Spleen (tissue), 11 donors: ENCODE data around the gene FKBP15. TPM values are rescaled to one million over a fixed set of nuclear protein-coding genes. Genes with fewer than 3 reads are reported as not detected.
"Not testable (repeated sequence)": the region's sequence is repeated elsewhere in the genome, so short reads cannot be mapped to it uniquely, and the experiment has no call there.

Experiments used
- DNase-seq: peaks from one replicate; pipeline ENCODE4 v3.0.0-alpha.2; 2020
- H3K27ac ChIP-seq, 8 donors: fragments of 200-600 bp; sonication (generic) in 7 of 8; 1 replicate in 4 of 8; 2 replicates in 4 of 8; pipeline versions ENCODE4 v1.5.0 to v1.8.0; 2016 to 2021; ENCODE audit warnings: inconsistent platforms in 4 of 8, mild to moderate bottlenecking in 4 of 8, moderate library complexity in 1 of 8
- H3K27me3 ChIP-seq, 7 donors: fragments of 200-600 bp; sonication (generic) in 6 of 7; replicated peaks in 1 of 7; 1 replicate in 4 of 7; 2 replicates in 3 of 7; pipeline versions ENCODE4 v1.5.0 to v1.8.0; 2016 to 2021; ENCODE audit warnings: inconsistent platforms in 3 of 7, mild to moderate bottlenecking in 1 of 7
- H3K36me3 ChIP-seq, 6 donors: fragments of 200-600 bp; sonication (generic) in 5 of 6; 1 replicate in 4 of 6; 2 replicates in 2 of 6; pipeline versions ENCODE4 v1.5.0 to v1.8.0; 2016 to 2021; ENCODE audit warnings: inconsistent platforms in 2 of 6
- H3K4me1 ChIP-seq, 6 donors: fragments of 200-600 bp; sonication (generic) in 5 of 6; 1 replicate in 3 of 6; 2 replicates in 3 of 6; pipeline versions ENCODE4 v1.5.0 to v1.8.0; 2016 to 2021; ENCODE audit warnings: inconsistent platforms in 3 of 6
- H3K4me3 ChIP-seq, 8 donors: fragments of 200-600 bp; sonication (generic) in 7 of 8; 1 replicate in 4 of 8; 2 replicates in 4 of 8; pipeline versions ENCODE4 v1.5.0 to v1.8.0; 2016 to 2021; ENCODE audit warnings: inconsistent platforms in 4 of 8, mild to moderate bottlenecking in 4 of 8, moderate library complexity in 2 of 8
- H3K9me3 ChIP-seq, 8 donors: fragments of 200-600 bp; sonication (generic) in 7 of 8; 1 replicate in 4 of 8; 2 replicates in 4 of 8; pipeline versions ENCODE4 v1.5.0 to v1.8.0; 2016 to 2021; ENCODE audit warnings: inconsistent platforms in 4 of 8
- CTCF ChIP-seq, 11 experiments: fragments of 200-600 bp in 7 of 11; fragments of 450-650 bp in 4 of 11; sonication (generic) in 4 of 11; IDR thresholded peaks in 8 of 11; conservative IDR thresholded peaks in 3 of 11; 1 replicate in 7 of 11; 2 replicates in 4 of 11; pipeline versions ENCODE4 v1.4.0 to v1.8.0; 2016 to 2021; ENCODE audit warnings: antibody characterized with exemption in 11 of 11, inconsistent platforms in 4 of 11, mild to moderate bottlenecking in 1 of 11
- POLR2A ChIP-seq, 3 donors: fragments of 450-650 bp; IDR thresholded peaks; one replicate each; pipeline ENCODE4 v1.5.1; 2017; ENCODE audit warnings: antibody characterized with exemption in 3 of 3, mild to moderate bottlenecking in 1 of 3
- POLR2AphosphoS5 ChIP-seq, 3 donors: sonication (generic); formaldehyde crosslinking; IDR thresholded peaks; one replicate each; pipeline ENCODE4 v1.5.1; 2017; ENCODE audit warnings: antibody characterized with exemption in 3 of 3
- WGBS, 5 donors: extraction: QIAGEN DNeasy Blood & Tissue Kit in 3 of 5; methylation state at CpG; one replicate each; pipeline versions ENCODE4 v1.1.5 to v1.1.7; 2013 to 2018; 5-methylcytosine and 5-hydroxymethylcytosine counted together
- intact Hi-C: fragments of 100-400 bp; cut with DNase I; formaldehyde crosslinking; loops from one replicate; pipeline ENCODE4 v1.15.0; 2023; ENCODE audit warnings: low total_unique reads
- polyA plus RNA-seq, 3 donors: library from polyadenylated mRNA; stranded (reverse); fragments of 200-250 nt; gene quantifications; one replicate each; pipeline ENCODE4 v1.2.1, GENCODE V29; 2013
- total RNA-seq, 7 donors: library from RNA; depleted of rRNA in 3 of 7; stranded (reverse); fragments of >200 nt in 3 of 7; fragmentation: NEBNext Ultra II Directional in 4 of 7; extraction: Animal tissue kit (Norgen Biotek cat#: 25700) in 4 of 7; gene quantifications; one replicate each; pipeline versions ENCODE4 v1.1.0 to v1.2.1, GENCODE V29; 2016 to 2021
- donor health status: healthy with polysubstance abuse.
- donor health status: DM: no; HTN: no; CAD: no; lungs with moderate emphysema.
- donor health status: DM: no; HTN: no; CAD: no.
- donor health status: Bipolar disorder and iron deficiency.
- donor health status: healthy.
- donor health status: DM: no; HTN: no; CAD: no.
- donor health status: DM: yes; HTN: yes; CAD: no.

FKBP15 gene
- total and polyA plus RNA-seq, 10 donors: 11.5 to 68.0 (median 57.3) TPM

- Histone ChIP-seq H3K4me3 (peak overlapping the region in 6 of 8 donors; percentile 55 to 94 (median 84)), H3K36me3 (peaks cover 0 to 28% (median 0%) of the 10 kb centered on the region in 6 donors), H3K27me3 (no peaks in the 10 kb centered on the region), H3K4me1 (peaks cover 3 to 89% (median 55%) of the 10 kb centered on the region in 6 donors), H3K27ac (peak overlapping the region in 5 of 8 donors; percentile 87 to 96 (median 96)), H3K9me3 (no peaks in the 10 kb centered on the region)
- TF ChIP-seq POLR2A (IDR thresholded peaks at IDR 0.05) (no peak), POLR2AphosphoS5 (IDR thresholded peaks at IDR 0.05) (no peak), CTCF (IDR thresholded peaks at IDR 0.05 in 8 of 11, conservative IDR thresholded peaks at IDR 0.05 in 3 of 11) (no peak)
- DNase-seq: no peak
- 74 to 97% (median 86%) methylated on average over 3 of the region's 3 CpGs for WGBS, 5 donors
- intact Hi-C loops: no loop called here
Observed at GRCh38 chr9:113152699-113153098, 68.4 kb downstream of the FKBP15 start.

GRCh38 chr9:113151696-113152630 lies 69.1 kb downstream of the FKBP15 start:
- no peaks in the 10 kb centered on the region for H3K9me3 ChIP-seq
- H3K4me1 ChIP-seq: peaks cover 3 to 82% (median 51%) of the 10 kb centered on the region in 6 donors
- peaks cover 0 to 20% (median 0%) of the 10 kb centered on the region in 6 donors for H3K36me3 ChIP-seq
- DNase-seq: no peak
- peak overlapping the region in 7 of 8 donors; percentile 84 to 96 (median 91) for H3K27ac ChIP-seq
- WGBS, 5 donors: 43 to 65% (median 63%) methylated on average over 11 of the region's 11 CpGs
- intact Hi-C loops: no loop called here
- H3K27me3 ChIP-seq: no peaks in the 10 kb centered on the region
- TF ChIP-seq POLR2AphosphoS5 (IDR thresholded peaks at IDR 0.05) (peak in 2 of 3 donors; percentile 57 to 74), POLR2A (IDR thresholded peaks at IDR 0.05) (peak in 1 of 3 donors; percentile 28), CTCF (IDR thresholded peaks at IDR 0.05 in 8 of 11, conservative IDR thresholded peaks at IDR 0.05 in 3 of 11) (no peak)
- peak overlapping the region; percentile 55 to 94 (median 86) for H3K4me3 ChIP-seq

DNA sequence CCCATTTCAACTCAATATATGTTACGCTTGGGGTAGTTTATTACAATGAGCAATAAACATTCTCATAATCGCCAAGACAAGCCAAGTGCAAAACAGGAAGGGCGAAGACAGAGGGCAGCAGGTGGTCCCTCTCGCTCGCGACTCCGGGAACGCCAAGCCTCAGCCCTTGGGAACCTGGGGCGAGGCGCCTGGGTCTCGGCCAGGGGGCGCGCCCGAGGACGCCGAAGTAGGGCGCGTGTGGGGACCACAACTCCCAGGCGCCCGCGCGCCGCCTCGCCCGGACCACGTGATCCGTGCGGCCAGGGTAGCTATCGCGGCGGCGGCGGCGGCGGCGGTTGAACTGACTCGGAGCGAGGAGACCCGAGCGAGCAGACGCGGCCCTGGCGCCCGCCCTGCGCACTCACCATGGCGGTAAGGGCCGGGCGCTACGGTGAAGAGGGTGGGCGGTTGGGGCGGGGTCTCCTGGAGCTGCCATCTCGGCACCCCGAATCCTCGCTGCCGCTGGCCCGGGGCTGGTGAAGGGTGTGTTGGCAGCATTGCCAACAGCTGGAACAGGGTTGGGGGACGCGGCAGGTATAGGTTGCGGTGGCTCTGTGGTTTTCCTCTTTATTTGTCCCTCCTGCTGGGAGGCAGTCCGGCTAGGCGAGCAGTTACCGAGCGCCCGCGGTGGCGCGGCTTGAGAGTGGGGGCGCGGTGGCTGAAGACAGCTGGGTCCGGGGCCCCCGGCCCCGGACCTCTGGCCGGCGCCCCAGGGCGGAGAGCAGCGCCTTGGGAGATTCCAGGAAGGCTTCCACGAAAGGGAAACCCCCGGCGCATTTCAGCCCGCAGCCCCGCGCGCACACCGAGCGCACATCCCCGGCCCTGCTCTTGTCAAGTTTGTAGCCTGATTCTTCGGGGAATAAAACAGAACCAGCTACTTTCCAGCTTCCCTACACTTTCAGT lies 70.1 kb downstream of the FKBP15 start, which contains the start of gene SLC31A2:
SLC31A2 (plus strand) TSS at position 338 of the 942 bp plus-strand sequence; CDS start at position 406, 68 bp downstream.
- intact Hi-C loops: no loop called here
- peak; percentile 19 to 84 (median 82) for TF ChIP-seq POLR2A (IDR thresholded peaks at IDR 0.05)
- TF ChIP-seq POLR2AphosphoS5 (IDR thresholded peaks at IDR 0.05): peak; percentile 94 to 97 (median 95)
- peak in 9 of 11 experiments; percentile 6 to 63 (median 40) for TF ChIP-seq CTCF (IDR thresholded peaks at IDR 0.05 in 8 of 11, conservative IDR thresholded peaks at IDR 0.05 in 3 of 11)

GRCh38 chr9:113149561-113149960 lies 71.5 kb downstream of the FKBP15 start:
- H3K27ac ChIP-seq: peak overlapping the region in 5 of 8 donors; percentile 33 to 96 (median 43)
- H3K36me3 ChIP-seq, intact Hi-C loops, DNase-seq, H3K27me3 ChIP-seq, H3K9me3 ChIP-seq, H3K4me3 ChIP-seq: not testable (repeated sequence)
- peaks cover 0 to 58% (median 33%) of the 10 kb centered on the region in 6 donors for H3K4me1 ChIP-seq
- 88 to 97% (median 93%) methylated on average over 9 to 10 of the region's 10 CpGs for WGBS, 5 donors

More for the DNA sequence above, 70.1 kb downstream of the FKBP15 start, which contains the start of gene SLC31A2:
- no peaks in the 10 kb centered on the region for H3K9me3 ChIP-seq
- peak within 1 kb of the TSS; percentile 62 to 96 (median 89) for H3K27ac ChIP-seq
- peak; percentile 99 for DNase-seq
- no peaks in the 10 kb centered on the region for H3K27me3 ChIP-seq
- H3K4me3 ChIP-seq: peak within 1 kb of the TSS; percentile 55 to 94 (median 86)
- H3K4me1 ChIP-seq: peaks cover 0 to 71% (median 46%) of the 10 kb centered on the region in 6 donors
- peaks cover 0 to 10% (median 0%) of the 10 kb centered on the region in 6 donors for H3K36me3 ChIP-seq
- WGBS, 5 donors: 1 to 2% (median 1%) methylated on average over 58 to 87 of the region's 87 CpGs
